Measurements from ENCODE around the gene NR1H4.
"Not testable (repeated sequence)": the region's sequence is repeated elsewhere in the genome, so short reads cannot be mapped to it uniquely, and the experiment has no call there.

Gene NR1H4

DNA sequence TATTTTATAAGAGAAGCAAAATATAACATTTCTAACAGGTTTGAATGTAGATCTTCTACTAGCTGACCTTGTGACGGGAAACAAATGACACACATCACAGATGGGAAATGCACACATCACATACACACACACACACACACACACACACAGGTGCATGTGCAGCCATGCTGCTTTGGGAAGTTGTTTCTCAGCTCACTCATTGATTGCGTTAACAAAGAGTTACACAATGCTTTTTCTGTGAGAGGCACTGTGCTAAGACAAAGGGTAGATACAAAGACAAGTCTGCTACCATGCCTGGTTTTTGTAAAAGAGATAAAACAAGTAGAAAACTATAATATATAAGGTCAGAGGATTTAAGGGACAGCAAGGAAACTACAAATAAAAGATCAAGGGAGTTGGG lies 1.3 kb upstream of the NR1H4 start:
- no peak for DNase-seq (ENCODE audit: low read depth in 2 of 2)

DNA sequence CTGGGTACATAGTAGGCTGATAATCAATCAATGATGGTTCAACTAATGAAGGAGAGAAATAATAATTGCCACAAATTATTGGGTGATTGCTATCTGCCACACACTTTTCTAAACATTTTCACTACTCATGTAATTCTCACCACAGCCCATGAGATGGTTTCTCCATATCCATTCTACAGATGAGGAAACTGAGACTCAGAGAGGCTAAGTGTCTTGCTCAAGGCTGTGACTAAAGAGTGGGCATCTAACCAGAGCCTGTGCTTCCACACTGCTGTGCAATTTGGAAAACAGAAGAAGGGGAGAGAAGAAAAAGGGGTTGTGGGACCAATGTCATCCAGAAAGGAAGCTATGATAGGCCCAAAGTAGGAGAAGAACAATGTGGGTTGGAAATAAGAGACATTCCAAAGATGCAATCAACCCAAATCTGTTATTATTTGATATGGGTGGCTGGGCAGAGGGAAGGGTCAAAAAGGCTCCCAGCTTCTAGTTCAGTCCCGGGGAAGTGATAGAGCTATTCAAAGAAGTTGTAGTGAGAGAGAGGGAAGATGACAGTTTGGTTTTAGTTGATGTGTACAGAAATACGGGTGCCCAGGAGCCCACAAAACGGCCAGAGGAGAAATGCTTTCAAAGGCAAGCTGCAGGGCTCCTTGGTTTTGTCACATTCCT lies 483 bp upstream of the NR1H4 start:
- no peak for DNase-seq (ENCODE audit: low read depth in 2 of 2)

DNA sequence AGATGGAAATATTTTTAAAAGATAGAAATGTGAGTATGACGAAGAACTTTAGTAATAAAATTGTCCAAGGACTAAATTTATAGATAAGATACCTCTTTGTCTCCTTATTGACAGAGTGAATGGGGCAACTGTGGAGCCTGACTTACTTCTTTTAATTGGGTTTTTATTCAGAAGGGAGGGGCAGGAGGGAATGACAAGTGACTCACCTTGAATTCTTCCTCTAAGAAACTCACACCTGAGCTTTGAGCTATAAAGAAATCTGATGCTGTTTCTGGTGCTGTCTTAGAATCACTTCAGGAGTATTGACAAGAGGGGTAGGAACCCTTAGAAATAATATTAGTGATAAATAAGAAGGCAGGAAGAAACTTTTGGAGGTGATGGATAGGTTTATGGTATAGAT lies 951 bp downstream of the NR1H4 start:
- DNase-seq (ENCODE audit: low read depth in 2 of 2) = no peak

DNA sequence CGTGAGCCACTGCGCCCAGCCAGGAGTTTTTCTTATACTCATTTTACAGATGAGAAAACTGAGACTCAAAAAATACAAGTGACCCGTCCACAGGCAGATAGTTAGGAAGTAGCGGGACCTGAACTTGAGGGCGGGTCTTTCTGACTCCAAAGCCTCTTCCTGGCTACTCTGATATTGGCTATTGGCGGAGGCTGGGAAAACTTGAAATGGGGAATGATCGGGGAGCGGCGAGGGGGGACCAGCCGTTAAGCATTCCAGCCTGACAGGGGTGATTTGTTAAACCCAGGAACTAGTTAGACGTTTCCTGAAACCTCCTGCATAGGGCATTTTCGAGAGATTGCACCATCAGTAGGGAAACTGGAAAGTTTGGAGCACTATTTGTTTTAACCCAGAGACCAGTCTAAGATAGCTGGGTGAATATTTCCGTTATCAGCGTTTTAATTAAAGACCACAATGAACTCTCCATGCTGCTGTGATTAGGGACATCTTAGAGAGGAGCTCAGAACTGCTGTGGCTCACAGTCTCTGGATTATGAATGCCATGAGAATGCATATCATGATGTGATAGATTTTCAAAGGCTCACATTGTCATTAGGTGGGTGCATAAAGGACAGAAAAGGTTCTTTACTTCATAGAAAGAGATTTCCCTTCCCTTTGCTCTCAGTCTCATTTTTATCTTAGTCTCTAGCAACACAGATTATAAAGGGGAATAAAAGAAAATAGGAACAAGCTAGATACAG lies 2.5 kb downstream of the NR1H4 start:
- no peak for DNase-seq (ENCODE audit: low read depth in 2 of 2)

DNA sequence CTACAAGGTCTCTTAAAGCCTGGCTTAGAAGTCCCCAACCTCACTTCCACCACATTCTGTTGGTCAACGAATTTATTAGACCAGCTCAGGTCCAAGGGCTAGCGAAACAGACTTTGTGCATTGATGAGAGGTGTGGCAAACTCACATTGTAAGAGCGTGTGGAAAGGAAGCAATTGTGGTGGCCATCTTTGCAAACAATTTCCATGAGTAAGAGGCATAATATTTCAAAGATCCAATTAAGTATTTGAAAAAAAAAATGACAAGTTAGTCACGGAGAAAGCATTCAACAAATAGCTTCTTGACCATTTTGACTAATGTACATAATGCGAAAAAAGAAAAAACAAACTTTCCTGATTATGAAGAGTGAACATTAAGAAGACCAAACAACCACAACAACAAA lies 7.4 kb downstream of the NR1H4 start:
- no peak for DNase-seq (ENCODE audit: low read depth in 2 of 2)

DNA sequence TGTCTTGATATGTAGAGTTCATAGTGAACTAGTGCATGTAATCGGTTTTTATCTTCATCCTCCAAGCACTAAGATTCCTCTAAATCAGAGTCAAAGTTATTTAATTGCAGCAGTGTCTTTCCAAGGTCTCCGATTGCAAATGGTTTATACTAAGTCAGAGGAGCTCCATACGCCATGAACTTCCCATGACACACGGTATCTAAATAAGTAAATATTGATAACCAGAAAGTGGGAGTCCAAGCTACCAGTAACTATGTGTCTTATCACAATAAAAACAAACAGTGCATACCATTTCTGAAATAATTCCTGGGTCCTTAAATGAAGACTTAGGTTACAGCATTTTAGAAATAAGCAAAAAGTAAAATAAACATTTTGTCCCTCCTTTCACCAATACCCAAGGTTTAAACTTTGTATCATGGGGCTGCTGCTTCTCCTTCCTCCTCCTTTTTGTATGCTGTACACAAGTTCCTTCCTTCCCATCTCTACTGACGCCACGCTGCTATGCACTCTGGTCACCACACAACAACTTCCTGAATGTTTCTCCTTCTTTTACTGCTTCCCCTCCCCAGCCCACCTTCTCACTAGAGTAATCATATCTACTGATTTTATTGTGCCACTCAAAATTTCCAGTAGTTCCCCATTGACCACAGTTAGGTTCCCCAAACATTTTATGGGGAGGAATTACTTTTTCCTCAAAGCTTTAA lies 10.7 kb downstream of the NR1H4 start:
- no peak for DNase-seq (ENCODE audit: low read depth in 2 of 2)

DNA sequence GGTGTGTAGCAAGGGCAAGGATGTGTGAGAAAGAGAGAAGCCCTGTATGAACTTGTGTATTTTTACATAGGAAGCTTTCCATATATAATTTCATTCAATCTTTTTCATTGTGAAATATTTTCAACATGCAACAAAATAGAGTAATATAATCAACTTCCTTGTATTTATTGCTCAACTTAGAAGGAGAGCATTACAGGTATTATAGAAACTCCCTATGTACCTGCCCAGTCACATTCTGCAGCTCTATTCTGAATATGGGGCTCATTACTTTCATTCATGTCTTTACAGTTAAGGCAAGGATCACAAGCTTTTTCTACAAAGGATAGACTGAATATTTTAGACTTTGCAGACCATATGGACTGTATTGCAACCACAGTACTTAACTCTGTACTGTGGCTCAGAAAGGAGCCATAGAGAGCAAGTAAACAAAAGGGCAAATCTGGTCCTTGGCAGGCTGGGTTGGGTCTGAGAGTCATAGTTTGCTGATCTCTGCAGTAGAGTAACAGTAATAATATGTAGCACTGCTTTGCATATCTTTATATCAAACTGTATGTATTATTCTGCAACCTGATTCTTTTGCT lies 11.3 kb downstream of the NR1H4 start:
- DNase-seq (ENCODE audit: low read depth in 2 of 2) = no peak

DNA sequence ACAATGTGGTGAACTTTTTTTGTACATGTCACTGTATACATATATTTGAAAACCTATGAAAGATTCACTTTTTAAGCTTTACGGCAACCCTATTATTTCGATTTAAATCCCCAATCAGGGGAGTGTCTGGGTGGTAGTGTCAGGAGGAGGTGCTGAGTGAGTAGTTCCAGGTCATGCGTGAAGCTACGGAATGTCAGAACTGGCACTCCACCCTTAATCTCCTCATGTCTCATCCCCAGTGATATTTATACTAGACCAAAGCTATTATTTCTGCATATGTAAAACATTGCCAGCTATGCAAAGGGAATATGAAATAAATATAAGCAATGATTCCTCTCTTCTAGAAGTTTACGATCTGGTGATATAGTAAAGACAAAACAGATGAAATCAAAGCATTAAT lies 12.3 kb downstream of the NR1H4 start:
- DNase-seq (ENCODE audit: low read depth in 2 of 2) = no peak

DNA sequence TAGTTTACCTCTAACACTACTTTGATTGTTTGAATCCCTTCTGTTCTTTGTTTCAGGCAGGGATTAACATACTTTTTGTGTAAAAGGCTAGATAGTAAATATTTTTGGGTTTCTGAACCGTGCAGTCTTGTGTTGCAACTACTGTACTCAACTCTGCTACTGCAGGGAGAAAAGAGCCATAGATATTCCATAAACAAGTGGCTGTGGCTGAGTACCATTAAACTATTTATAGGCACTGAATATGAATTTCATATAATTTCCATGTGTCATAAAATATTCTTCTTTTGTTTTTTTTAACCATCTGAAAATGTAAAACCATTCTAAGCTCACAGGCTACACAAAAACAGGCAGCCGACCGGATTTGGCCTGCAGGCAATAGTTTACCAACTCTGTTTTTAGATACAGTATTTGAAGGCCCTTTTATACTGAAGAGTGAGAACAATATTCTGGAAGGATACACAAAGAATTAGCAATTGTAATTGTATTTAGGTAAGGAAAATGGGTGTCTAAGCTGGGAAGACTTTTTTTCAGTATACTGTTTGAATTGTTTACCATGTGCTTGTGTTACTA lies 15.7 kb downstream of the NR1H4 start:
- no peak for DNase-seq (ENCODE audit: low read depth in 2 of 2)

DNA sequence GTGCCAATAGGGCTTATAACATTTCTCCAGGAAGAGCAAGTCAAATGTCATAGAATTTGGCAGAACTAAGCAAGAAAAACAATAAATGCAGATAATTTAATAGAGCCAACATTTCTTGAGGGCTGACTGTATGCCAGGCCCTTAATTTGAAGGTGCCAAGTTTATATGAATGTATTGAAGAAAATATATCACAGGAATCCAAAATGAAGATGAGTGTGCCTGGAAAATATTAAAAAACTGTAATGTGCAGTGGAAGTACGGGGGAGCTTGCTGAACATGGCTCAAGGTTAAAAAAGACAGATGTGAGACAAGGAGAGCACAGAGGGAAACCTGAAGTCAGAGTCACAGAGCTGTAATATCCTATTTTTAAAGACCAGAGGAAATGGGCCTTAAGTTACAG lies 16.4 kb downstream of the NR1H4 start:
- DNase-seq (ENCODE audit: low read depth in 2 of 2) = no peak

DNA sequence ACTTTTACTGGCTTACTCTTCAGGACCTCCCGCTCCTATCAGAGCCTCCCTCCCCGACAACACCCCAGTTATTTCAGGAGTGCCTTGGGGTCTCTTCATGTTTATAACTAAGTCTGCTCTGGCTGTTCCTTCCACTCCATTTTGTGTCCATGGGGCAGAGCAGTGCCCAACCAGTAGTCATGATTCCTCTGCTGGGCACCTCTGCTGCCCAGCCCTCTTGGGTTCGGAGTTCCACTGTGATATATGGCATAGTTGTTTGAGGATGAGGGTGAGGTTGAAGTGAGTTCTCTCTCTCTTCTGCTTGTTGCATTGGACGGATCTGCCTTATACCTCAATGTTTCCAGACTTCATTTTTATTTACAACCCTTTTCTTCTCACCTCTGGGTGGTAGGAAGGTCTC lies 17.4 kb downstream of the NR1H4 start:
- no peak for DNase-seq (ENCODE audit: low read depth in 2 of 2)

DNA sequence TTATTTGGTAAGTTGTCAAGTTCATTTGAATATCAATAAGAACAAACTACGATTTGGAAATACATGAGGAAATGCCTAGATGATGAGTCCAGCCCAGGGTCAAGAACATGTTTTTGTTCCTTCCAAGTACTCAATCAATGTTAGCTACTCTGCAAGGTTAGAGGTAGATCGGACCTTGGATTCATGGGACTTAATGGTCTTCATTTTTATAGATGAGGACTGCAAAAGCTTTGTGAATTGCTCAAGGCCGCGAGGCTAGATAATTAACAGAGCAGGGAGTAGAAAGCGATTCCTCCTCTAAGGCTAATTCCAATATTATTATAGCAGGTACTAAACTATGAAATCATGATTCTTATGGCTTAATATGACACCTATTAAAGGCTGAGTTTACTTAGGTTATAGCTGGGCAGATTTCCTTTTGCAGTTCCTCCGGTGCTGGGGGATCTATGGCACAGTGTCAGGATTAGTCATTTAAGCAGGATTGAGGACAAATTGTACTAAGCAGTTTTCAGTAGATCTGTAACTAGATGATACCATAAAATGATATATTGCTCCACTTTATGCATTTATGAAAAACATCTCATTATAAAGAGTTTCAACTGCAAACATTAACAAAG lies 19.8 kb downstream of the NR1H4 start:
- no peak for DNase-seq (ENCODE audit: low read depth in 2 of 2)

DNA sequence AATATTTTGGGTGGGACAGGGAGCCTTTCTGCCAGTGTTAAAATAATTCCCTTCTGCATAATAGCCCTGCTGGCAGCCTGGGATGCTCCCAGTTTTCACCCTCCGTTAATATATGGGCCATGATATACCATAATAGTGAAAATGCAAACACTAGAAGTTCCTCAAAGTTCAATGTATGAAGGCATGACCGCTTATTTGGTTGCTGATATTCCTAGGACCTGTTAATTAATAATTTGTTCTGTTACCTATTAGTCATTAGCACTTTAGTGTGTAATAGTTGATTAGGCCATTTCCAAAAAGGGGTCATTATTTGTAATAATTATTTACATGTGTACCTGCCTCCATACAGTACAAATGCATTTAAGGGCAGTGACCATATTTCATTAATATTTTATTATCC lies 20.4 kb downstream of the NR1H4 start:
- no peak for DNase-seq (ENCODE audit: low read depth in 2 of 2)

DNA sequence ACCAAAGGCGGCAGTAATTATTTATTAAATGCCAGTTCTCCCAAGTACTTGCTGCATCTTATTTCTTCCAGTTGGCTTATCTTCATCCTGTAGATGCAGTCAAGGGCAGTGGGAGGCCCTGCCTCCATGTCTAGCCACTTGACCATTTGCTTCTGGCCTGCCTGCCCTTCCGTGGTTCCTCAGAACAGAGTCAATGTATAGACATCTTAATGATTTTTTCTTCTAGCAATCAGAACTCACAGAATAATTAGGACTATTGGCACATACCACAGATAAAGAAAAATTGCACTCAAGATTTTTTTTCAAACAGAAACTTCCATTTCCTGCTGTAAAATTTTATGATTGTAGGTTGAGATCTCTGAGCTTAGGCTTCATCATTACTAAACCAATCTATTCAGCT lies 20.9 kb downstream of the NR1H4 start:
- DNase-seq (ENCODE audit: low read depth in 2 of 2) = no peak

DNA sequence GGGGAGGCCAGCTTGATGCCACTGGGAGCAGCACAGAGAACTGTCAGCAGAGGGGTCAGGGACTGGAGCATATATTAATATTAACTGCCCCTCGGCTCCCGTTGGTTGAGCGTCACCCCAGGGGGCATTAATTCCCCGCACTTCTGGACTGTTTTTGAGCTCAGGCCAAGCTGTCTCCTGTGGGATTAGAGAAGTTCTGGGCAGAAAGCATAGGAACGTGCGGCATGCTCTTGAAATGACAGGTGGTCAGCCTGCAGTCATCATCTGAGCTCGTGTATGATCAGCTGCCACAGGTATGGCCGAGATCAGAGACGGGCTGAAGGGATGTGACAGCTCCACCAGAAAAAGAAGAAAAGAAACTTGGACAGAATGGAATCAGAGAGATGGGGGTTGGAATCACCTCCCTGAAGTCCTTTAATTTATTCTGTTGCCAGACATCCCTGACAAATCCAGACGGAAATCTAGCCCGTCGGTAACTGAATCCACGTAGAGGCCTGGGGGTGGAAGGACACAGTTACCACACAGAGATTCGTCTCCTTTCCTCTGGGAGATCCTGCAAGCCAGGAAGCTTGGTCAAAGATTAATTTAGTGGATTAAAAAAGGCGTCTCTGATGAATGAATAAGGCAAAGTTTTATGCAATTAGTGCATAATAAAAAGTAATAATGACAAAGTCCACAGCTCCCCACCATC lies 23.6 kb downstream of the NR1H4 start:
- no peak for DNase-seq (ENCODE audit: low read depth in 2 of 2)

DNA sequence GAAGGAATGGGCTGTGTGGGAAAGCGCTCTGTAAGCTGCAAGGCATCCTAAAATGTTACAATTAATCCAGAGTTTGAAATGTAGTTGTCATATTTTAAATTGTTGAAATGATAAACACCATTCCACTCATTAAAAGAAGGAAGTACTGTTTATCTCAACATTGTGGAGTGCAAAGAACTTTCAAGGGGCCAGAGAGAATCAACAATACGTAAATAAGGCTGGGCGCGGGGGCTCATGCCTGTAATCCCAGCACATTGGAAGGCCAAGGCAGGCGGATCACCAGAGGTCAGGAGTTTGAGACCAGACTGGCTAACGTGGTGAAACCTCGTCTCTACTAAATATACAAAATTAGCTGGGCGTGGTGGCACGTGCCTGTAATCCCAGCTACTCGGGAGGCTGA lies 24.5 kb downstream of the NR1H4 start:
- DNase-seq (ENCODE audit: low read depth in 2 of 2) = no peak

DNA sequence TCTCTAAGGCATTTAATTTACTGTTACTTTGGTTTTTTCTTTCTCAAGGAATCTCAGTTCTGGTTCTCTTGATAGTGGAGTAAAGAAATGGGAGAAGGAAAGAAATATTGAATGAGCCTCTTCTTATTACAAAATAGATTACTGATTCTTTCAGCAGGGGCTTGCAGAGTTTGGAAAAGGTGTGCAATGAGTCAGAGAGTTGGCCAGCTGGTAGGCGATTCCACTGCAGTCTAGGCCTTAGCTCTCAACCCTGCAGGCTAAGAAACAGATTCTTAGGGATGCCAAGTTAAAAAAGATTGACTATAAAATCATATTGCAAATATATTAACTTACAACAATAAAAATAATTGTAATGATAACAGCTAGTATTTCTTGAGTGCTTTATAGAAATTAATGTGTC lies 25.8 kb downstream of the NR1H4 start:
- no peak for DNase-seq (ENCODE audit: low read depth in 2 of 2)

DNA sequence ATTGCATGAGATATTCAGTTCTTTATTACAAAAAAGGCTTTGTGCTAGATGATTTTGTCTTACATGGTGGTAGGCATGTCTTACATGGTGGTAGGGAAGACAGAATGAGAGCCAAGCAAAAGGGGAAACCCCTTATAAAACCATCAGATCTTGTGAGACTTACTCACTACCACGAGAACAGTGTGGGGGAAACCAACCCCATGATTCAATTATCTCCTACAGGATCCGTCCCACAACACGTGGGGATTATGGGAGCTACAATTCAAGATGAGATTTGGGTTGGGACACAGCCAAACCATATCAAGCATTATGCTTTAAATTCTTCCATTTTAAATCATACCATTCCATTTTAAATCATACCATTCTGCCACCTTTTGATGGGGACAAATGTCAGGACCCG lies 29.1 kb downstream of the NR1H4 start:
- not testable (repeated sequence) for DNase-seq (ENCODE audit: low read depth in 2 of 2)

DNA sequence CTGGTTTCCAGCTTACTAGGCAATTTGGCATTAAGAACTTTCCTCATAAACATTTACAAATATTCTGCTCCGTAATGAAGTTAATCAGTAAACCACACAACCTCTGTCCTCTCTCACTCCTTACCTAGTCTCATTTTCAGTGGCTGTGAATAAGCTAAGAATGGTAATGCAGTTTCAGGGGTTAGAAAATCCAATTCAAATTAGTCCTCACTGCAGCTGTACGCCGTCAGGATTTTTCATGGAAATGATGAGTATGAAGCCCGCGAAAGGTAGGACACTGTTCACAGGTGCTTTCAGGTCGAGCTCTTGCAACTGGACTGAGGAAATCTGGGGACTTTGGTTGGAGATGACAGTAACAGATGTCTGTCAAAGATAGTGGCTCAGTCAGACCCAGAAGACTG lies 29.6 kb downstream of the NR1H4 start:
- no peak for DNase-seq (ENCODE audit: low read depth in 2 of 2)

DNA sequence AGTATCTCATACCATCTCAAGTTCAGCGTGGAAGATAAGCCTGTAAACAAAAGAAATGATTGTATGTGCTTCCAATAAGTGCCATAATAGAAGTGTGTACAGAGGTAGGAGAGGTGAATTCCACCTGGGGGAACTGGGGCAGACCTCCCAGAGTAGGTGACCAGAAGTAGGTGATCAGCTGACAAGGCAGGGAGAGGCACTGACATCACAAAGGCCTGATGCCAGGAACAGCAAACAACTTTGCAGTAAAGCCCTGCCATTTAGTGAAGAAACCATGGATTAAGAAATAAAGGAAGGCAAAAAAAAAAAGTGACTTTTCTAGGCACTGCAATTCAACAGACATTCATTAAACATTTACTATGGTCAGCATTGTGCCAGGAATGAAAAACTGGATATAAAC lies 31.1 kb downstream of the NR1H4 start:
- no peak for DNase-seq (ENCODE audit: low read depth in 2 of 2)

DNA sequence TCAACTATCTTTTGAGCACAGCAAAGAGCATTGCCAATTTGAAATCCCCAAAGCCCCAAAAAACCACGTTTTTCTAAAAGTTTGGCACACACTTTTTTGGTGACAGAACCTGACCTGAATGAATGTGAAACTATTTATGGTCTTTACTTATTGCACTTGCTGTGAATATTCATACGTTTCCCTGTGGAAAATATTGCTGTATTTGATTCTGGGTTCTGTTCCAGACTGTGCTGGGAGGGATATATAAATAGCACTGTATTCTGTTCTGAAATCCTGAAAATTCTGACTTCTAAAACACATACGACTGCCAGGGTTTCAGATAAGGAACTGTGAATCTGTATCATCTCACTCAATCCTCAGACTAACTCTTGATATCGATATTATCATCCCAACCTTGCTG lies 35.1 kb downstream of the NR1H4 start:
- no peak for DNase-seq (ENCODE audit: low read depth in 2 of 2)
